K562 (cell line): ENCODE measurements around the gene KRT31. TPM values are rescaled to one million over a fixed set of nuclear protein-coding genes. Genes with fewer than 3 reads are reported as not detected.
A peak's percentile ranks its signal among the peaks of the same experiment; 100 is the strongest.

Experiments
- ATAC-seq: fragments of 200-7000 bp; cut with Tn5 transposase; 3 replicates; pipeline ENCODE4 v1.9.1; 2020; ENCODE audit warnings: moderate library complexity
- BruUV-seq: library from RNA; stranded (reverse); fragments of 400-500 nt; replicated peaks from 2 replicates; lab custom pipeline; 2021; lab: Mats Ljungman, UMichigan
- CTCF ChIA-PET: fragments of 300-600 bp; formaldehyde crosslinking; extraction: SDS; loops from one replicate; lab custom pipeline; 2021; ENCODE audit warnings: low intra/inter-chr PET ratio; lab: Yijun Ruan, JAX
- POLR2A ChIA-PET: fragments of 300-600, 350-650 bp; sonication (Branson Sonifier 250); formaldehyde crosslinking; extraction: SDS; loops from one replicate; lab custom pipeline; 2021; ENCODE audit warnings: antibody characterized with exemption, inconsistent platforms; lab: Yijun Ruan, JAX
- DNase-seq, 4 experiments: peaks; one replicate each; pipeline versions ENCODE4 v3.0.0 to v3.0.0-alpha.2; 2011 to 2018; ENCODE audit warnings: low spot score in 3 of 4, mixed read lengths in 3 of 4; ENCODE audit errors: extremely low read depth in 1 of 4
- FAIRE-seq: peaks from 2 replicates; lab custom pipeline; 2011; peaks lifted over from hg19 to GRCh38; lab: Jason Lieb, UNC
- H2AFZ ChIP-seq: 2 replicates; pipeline ENCODE4 v1.6.0; 2011; ENCODE audit warnings: low read depth, low read length, control low read depth, inconsistent platforms
- H3K27ac ChIP-seq: fragments of 200-600 bp; 3 replicates; pipeline ENCODE4 v1.8.0; 2011; ENCODE audit warnings: low read depth, mild to moderate bottlenecking, control low read depth, inconsistent platforms, low read length, moderate library complexity, mixed read lengths; ENCODE audit errors: extremely low read depth
- H3K27me3 ChIP-seq, 2 experiments: fragments of 300-600 bp in 1 of 2; 2 replicates in 1 of 2; 3 replicates in 1 of 2; pipeline versions ENCODE4 v1.6.0 to v1.8.0; 2011; ENCODE audit warnings: inconsistent platforms in 2 of 2, low read length in 2 of 2, mild to moderate bottlenecking in 1 of 2, mixed read lengths in 1 of 2, moderate library complexity in 1 of 2; ENCODE audit not compliant: control insufficient read depth in 2 of 2, insufficient read depth in 2 of 2
- H3K36me3 ChIP-seq: fragments of 300-600 bp; 3 replicates; pipeline ENCODE4 v1.8.0; 2011; ENCODE audit warnings: mild to moderate bottlenecking, low read length, inconsistent platforms; ENCODE audit not compliant: control insufficient read depth, insufficient read depth
- H3K4me1 ChIP-seq, 2 experiments: fragments of 200-600 bp in 1 of 2; replicated peaks in 1 of 2; 2 replicates in 1 of 2; 3 replicates in 1 of 2; pipeline versions ENCODE4 v1.5.1 to v1.8.0; 2011; ENCODE audit warnings: inconsistent platforms in 2 of 2, low read length in 2 of 2, mild to moderate bottlenecking in 1 of 2, mixed read lengths in 1 of 2, moderate library complexity in 1 of 2; ENCODE audit not compliant: control insufficient read depth in 2 of 2, insufficient read depth in 2 of 2
- H3K4me2 ChIP-seq: 2 replicates; pipeline ENCODE4 v1.6.1; 2011; ENCODE audit warnings: low read length, control low read depth, inconsistent platforms, mixed read lengths; ENCODE audit not compliant: insufficient read depth
- H3K4me3 ChIP-seq: fragments of 200-600 bp; sonication (generic), shearing (Covaris generic); 2 replicates; pipeline ENCODE4 v1.5.1; 2016; ENCODE audit warnings: control low read depth, inconsistent platforms
- H3K79me2 ChIP-seq: fragments of 200-600 bp; 3 replicates; pipeline ENCODE4 v1.8.0; 2011; ENCODE audit warnings: low read length, inconsistent platforms; ENCODE audit not compliant: control insufficient read depth, insufficient read depth
- H3K9ac ChIP-seq, 2 experiments: 2 replicates each; pipeline versions ENCODE4 v1.6.0 to v1.6.1; 2011; ENCODE audit warnings: low read depth in 2 of 2, low read length in 2 of 2, control low read depth in 1 of 2, inconsistent platforms in 1 of 2, mild to moderate bottlenecking in 1 of 2, mixed read lengths in 1 of 2; ENCODE audit not compliant: insufficient read depth in 1 of 2
- H3K9me1 ChIP-seq: one replicate; pipeline ENCODE4 v1.6.0; 2011; ENCODE audit warnings: inconsistent platforms, mild to moderate bottlenecking, low read length, moderate library complexity; ENCODE audit not compliant: control insufficient read depth, insufficient read depth
- H3K9me3 ChIP-seq: replicated peaks from 2 replicates; pipeline ENCODE4 v1.5.1; 2011; ENCODE audit warnings: low read depth, low read length, inconsistent platforms; ENCODE audit not compliant: control insufficient read depth, insufficient read depth
- H4K20me1 ChIP-seq: replicated peaks from 2 replicates; pipeline ENCODE4 v1.6.1; 2011; ENCODE audit warnings: low read length, inconsistent platforms, mixed read lengths; ENCODE audit not compliant: control insufficient read depth, insufficient read depth
- EHMT2 ChIP-seq: fragments of 450-650 bp; IDR thresholded peaks from 2 replicates; pipeline ENCODE4 v1.6.1; 2018; ENCODE audit warnings: antibody characterized with exemption
- MIER1 ChIP-seq: fragments of 450-650 bp; IDR thresholded peaks from 2 replicates; pipeline ENCODE4 v1.6.1; 2016; ENCODE audit warnings: antibody characterized with exemption, mild to moderate bottlenecking, low read depth
- MLX ChIP-seq, 2 experiments: fragments of 450-650 bp in 1 of 2; sonication (generic) in 1 of 2; formaldehyde crosslinking; conservative IDR thresholded peaks; 2 replicates each; pipeline versions ENCODE4 v1.4.0 to v1.8.1; 2020 to 2022; ENCODE audit warnings: mild to moderate bottlenecking in 1 of 2, missing genetic modification reagents in 1 of 2
- PHTF2 ChIP-seq: fragments of 250-450 bp; sonication (Bioruptor Pico); IDR thresholded peaks from 2 replicates; pipeline ENCODE4 v1.5.0; 2021; ENCODE audit warnings: mild to moderate bottlenecking
- REST ChIP-seq, 2 experiments: fragments of 450-650 bp; formaldehyde crosslinking in 1 of 2; IDR thresholded peaks; 2 replicates each; pipeline versions ENCODE4 v1.4.0 to v1.6.1; 2014 to 2020; ENCODE audit warnings: mild to moderate bottlenecking in 2 of 2, borderline replicate concordance in 1 of 2, low read depth in 1 of 2
- SMARCB1 ChIP-seq: IDR thresholded peaks from 2 replicates; pipeline ENCODE4 v1.6.1; 2011; ENCODE audit warnings: improper control_type of control experiment, low read depth; ENCODE audit not compliant: insufficient read length
- SNRNP70 ChIP-seq: fragments of 200-400 bp; formaldehyde crosslinking; optimal IDR thresholded peaks from 2 replicates; pipeline ENCODE3; 2017; ENCODE audit warnings: low read depth, low read length
- THAP12 ChIP-seq: fragments of 250-450 bp; sonication (Bioruptor Pico); IDR thresholded peaks from 2 replicates; pipeline ENCODE4 v1.9.0; 2021; ENCODE audit warnings: mild to moderate bottlenecking, inconsistent platforms
- ZNF140 ChIP-seq: fragments of 250-450 bp; sonication (Bioruptor Pico); IDR thresholded peaks from 2 replicates; pipeline ENCODE4 v1.8.0; 2021; ENCODE audit warnings: moderate library complexity, mild to moderate bottlenecking, inconsistent platforms
- WGBS: fragments of 100-300 bp; shearing (Covaris generic); methylation state at CpG from one replicate; pipeline ENCODE4 v1.1.6; 2016; ENCODE audit warnings: low coverage, mixed read lengths; ENCODE audit not compliant: insufficient coverage; ENCODE audit errors: missing lambda C conversion rate; 5-methylcytosine and 5-hydroxymethylcytosine counted together
- in situ Hi-C: fragments of 300-500 bp; cut with MboI; formaldehyde crosslinking; loops from 4 replicates; pipeline ENCODE4 v1.15.0; 2018; ENCODE audit warnings: inconsistent platforms, mixed read lengths
- intact Hi-C: fragments of 100-400 bp; cut with micrococcal nuclease; formaldehyde crosslinking; loops from 2 replicates; pipeline ENCODE4 v1.14.2; 2022
- polyA plus RNA-seq, 8 experiments: library from polyadenylated mRNA; depleted of rRNA in 4 of 8; stranded (reverse) in 5 of 8; unstranded in 3 of 8; fragments of >200 nt; fragmentation: Nextera tagmentation in 2 of 8; fragmentation: Illumina TruSeq in 1 of 8; extraction: Ambion mirVana in 2 of 8; extraction: Trizol in 1 of 8; gene quantifications; 2 replicates each; pipeline versions ENCODE4 v1.2.1 to v1.2.3, GENCODE V29; 2011 to 2014; ENCODE audit warnings: inconsistent platforms in 1 of 8, missing spikeins in 1 of 8
- total RNA-seq, 7 experiments: library from RNA; depleted of rRNA in 6 of 7; stranded (reverse); fragments of >200 nt in 6 of 7; fragmentation: Illumina TruSeq in 2 of 7; extraction: Trizol in 2 of 7; gene quantifications; 2 replicates each; pipeline versions ENCODE4 v1.2.1 to v1.2.3, GENCODE V29; 2011 to 2021; ENCODE audit warnings: low replicate concordance in 1 of 7

KRT31 gene
- total and polyA plus RNA-seq, 9 of the 15 experiments (the other 6 are each of a cell fraction or from before 2014, with no cell fraction given): not detected

GRCh38 chr17:41352597-41353366 lies 44.6 kb downstream of the KRT31 start:
- no peaks in the 10 kb centered on the region for H3K9me1 ChIP-seq
- BruUV-seq: no TSS peak
- H3K79me2 ChIP-seq: no peaks in the 10 kb centered on the region
- no peak for DNase-seq
- no peaks in the 10 kb centered on the region for H4K20me1 ChIP-seq
- intact Hi-C loops: no loop called here
- H3K4me1 ChIP-seq: no peaks in the 10 kb centered on the region
- in situ Hi-C loops: no loop called here
- WGBS: under 1% methylated on average over 7 of the region's 7 CpGs
- H3K9me3 ChIP-seq: no peaks in the 10 kb centered on the region
- no peak overlapping the region for H3K27ac ChIP-seq
- no peak for FAIRE-seq
- no peak for ATAC-seq
- CTCF ChIA-PET: no interaction called here
- no peak overlapping the region for H3K4me3 ChIP-seq
- no peak overlapping the region for H2AFZ ChIP-seq
- POLR2A ChIA-PET: interaction anchor here (0.6 to 1.0 kb wide), 2 partner anchors 40 to 52 kb away, joined by 3 to 4 read pairs; no protein-coding TSS in a partner anchor
- H3K4me2 ChIP-seq: no peak overlapping the region
- H3K9ac ChIP-seq: no peak overlapping the region
- H3K36me3 ChIP-seq: no peaks in the 10 kb centered on the region
- H3K27me3 ChIP-seq: no peaks in the 10 kb centered on the region
- TF ChIP-seq SMARCB1: no peak
- TF ChIP-seq SNRNP70: no peak
- no peak for TF ChIP-seq ZNF140 (CRISPR knock-in tag)
- peak; percentile 93 for TF ChIP-seq REST (IDR thresholded peaks at IDR 0.05; ENCODE audit: borderline replicate concordance)
- 0 out of 2 replicates have a peak, but pooled peaks have one; percentile 28 for TF ChIP-seq REST (CRISPR knock-in tag; IDR thresholded peaks at IDR 0.05; ENCODE audit: low read depth)
- no peak for TF ChIP-seq THAP12 (CRISPR knock-in tag)
- TF ChIP-seq MLX (CRISPR knock-in tag; conservative IDR thresholded peaks at IDR 0.05): no peak
- TF ChIP-seq MIER1: peak; percentile 68; the same call in 1 of the 2 replicates
- TF ChIP-seq EHMT2: peak; percentile 85
- TF ChIP-seq PHTF2 (CRISPR knock-in tag): no peak
